ENCODE measurements around the gene DGKH.
"Not testable (repeated sequence)": the region's sequence is repeated elsewhere in the genome, so short reads cannot be mapped to it uniquely, and the experiment has no call there.

DGKH gene

GRCh38 chr13:42070599-42070998 lies 22.2 kb downstream of the DGKH start:
- not testable (repeated sequence) for DNase-seq (ENCODE audit: low read depth)

DNA sequence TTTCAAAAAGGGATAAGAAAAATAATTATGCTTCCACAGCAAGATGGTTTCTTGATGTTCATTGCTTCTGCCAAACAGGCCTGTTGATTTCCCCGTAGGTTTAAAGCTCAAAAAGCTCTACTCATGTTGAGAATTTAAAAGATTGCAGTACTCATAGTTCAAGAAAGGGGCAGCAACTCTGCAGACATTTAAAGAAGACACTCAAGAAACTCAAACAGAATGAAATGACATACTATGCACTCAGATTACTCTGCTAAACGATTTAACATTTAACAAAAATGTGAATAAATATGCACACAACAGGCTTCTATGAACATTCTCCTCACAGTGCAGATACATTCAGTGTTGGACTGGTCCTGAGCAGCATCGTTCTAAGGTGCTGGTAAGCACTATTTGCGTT lies 22.7 kb downstream of the DGKH start:
- DNase-seq (ENCODE audit: low read depth) = not testable (repeated sequence)

DNA sequence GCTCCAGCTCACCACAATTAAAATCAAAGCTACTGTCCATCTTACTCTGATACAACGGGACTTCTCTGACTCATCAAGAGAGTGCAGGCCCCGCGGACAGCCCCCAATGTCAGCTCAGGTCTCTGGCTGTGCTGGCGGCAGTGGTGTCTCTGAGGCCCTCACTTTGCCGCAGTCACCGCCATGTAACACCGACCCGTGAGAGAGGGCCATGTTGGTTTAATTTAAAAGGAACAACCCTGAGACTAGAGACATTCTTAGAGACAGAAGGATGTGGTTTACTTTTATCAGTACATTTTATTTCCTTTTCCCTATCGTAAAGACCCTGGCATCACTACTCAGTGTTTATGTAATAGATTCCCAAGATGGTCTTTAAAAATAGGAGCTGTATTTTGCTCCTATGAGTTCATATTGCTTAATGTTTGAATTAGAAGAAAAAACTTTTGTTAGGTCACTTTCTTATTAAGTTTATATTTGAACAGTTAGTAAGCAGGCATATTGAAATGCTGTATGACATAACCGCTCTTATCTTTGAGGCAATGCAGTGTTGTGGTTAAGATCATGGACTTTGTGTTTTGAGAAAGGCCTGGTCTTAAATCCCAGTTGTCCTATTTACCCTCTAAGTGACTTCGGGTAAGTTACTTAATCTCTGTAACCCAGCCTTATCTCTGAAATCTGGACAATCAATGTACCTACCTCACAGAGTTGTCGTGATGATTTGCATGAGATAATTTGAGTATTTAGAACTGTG lies 23.4 kb downstream of the DGKH start:
- no peak for DNase-seq (ENCODE audit: low read depth)

- no peak for DNase-seq (ENCODE audit: low read depth)
These were observed 25.2 kb downstream of the DGKH start for GRCh38 chr13:42073683-42074082.

DNA sequence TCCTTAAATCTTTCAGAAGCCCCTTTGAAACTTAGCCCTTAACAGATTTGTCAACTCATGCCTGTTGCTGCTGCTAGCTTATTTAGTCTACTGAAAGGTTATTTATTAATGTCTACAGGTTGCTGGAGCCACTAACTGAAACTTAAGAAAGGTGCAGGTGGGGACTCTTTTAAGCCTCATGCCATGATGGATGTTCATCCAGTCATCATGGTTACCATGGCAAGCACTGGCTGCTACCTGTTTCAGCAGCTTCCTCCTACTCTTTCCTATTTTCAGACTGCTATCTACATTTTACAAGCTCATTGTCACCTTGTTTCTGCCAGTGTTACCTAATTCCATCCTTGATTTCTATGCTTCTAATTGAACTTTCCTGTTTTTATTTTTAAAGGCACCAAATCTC lies 27.1 kb downstream of the DGKH start:
- no peak for DNase-seq (ENCODE audit: low read depth)

GRCh38 chr13:42076309-42076713 lies 27.9 kb downstream of the DGKH start:
- no peak for DNase-seq (ENCODE audit: low read depth)

DNA sequence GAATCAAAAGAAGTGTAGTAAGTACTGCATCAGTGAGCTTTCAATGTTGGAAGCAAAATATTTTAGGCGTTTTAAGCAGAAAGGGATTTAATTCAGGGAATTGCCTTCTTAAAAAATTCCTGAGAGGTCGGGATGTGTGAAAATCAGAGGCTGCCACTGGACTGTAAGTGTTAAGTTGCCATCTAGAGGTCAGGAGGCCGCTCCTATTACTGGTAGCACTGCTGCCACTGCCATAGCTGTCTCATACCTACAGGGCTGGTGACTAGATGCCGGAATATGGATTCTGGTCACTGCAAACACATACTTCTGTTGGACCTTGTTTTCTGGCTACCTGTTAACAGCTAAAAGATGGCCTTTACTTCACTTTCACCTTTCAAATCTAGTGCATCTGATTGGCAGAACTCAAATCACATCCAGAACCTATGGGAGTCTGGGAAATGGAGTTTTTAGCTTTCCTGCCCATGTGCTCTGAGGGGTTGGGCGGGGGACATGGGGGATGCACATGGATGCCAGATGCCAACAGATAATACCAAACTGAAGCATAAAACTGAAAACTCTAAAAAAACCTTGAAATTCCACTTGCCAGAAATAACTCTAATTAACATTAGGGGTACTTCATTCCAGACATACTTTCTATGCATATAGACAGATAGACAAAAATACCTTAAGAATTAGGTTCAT lies 29.8 kb downstream of the DGKH start:
- DNase-seq (ENCODE audit: low read depth) = no peak

DNA sequence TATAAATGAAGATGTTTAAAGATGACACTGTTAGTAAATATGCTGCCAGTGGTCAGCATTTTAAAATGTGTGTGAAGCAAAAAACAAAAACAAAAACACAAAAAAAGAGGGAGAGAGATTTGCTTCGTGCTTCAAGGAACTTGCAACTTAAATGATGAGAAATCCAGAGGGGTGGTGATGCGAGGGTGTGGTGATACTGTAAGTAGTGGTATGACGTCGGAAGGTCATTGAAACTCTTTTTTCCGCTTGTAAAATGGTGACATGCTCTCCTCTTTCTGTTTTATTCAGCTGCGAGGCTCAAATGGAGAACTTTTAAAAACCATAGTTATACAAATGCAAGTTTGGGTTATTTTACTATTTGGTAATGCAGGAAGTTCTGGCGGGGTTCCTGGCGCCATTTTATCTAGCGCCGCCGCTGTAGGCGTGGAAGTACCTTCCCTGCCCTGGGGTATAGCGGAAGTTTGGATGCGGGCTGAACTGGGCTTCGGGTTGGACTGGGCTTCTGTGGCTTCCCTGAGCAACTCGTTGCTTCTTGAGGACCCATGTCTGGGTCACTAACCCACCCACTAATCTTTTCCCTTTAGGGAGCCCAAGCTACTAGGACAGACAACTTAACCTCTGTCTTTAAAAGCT lies 34.8 kb downstream of the DGKH start:
- no peak for DNase-seq (ENCODE audit: low read depth)

DNA sequence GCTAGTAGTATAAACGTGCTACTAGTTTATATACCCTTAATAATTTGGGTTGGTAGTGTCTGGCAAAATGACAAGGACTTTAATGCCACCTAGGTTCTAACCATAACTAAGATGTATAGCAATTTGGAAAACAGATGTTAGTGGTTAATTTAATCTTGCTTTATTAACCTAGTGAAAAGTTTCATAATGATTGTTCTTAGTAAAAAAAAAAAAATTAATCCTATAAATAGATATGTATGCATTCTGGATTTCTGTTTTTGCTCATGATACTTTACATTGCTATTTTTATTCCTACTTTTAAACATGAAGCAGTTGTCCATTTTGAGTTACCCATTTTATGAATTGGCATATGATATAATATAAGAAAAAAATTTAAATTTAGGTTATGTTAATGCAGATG lies 36.3 kb downstream of the DGKH start:
- DNase-seq (ENCODE audit: low read depth) = no peak

GRCh38 chr13:42086582-42086981 lies 38.1 kb downstream of the DGKH start:
- no peak for DNase-seq (ENCODE audit: low read depth)

DNA sequence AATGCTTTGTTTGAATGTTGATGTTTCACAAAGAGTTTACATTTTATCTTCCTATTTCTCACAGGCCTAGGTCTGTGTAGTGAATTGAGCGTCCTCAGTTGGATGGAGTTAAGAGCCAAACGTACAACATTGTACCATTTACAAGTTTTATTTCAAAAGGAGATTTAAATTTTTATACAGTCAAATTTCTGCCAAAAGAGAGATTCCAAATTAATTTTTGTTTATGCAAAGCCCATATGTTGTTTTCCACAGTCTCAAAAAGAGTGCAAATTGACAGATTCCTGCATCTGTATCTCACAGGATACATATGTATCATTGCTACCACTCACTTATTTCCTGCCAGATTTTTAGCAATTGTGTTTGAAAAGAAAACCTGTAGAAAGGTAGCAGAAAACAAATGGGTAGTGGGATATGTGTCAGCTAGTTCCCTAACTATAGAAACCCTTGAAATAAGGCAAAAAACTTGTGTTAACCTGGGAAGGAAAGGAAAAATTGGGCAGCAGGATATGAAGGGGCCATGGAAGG lies 46.1 kb downstream of the DGKH start:
- DNase-seq (ENCODE audit: low read depth) = no peak

GRCh38 chr13:42096222-42096621 lies 47.8 kb downstream of the DGKH start:
- not testable (repeated sequence) for DNase-seq (ENCODE audit: low read depth)

DNA sequence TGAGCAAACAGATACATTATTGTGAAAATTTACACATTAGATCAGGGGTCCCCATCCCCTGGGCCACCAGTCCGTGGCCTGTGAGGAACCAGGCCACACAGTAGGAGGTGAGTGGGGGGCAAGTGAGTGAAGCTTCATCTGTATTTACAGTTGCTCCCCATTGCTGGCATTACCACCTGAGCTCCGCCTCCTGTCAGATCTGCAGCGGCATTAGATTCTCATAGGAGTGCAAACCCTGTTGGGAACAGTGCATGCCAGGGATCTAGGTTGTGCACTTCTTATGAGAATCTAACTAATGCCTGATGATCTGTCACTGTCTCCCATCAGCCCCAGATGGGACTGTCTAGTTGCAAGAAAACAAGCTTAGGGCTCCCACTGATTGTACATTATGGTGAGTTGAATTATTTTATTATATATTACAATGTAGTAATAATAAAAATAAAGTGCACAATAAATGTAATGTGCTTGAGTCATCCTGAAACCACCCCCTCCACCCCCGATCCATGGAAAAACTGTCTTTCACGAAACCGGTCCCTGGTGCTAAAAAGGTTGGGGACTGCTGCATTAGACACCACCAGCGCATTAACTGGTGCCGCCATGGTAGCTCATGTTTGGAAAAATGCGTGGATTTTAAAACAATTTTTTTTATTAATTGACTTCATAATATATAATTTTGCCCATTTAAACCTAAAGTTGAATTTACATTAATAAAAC lies 51.7 kb downstream of the DGKH start:
- DNase-seq (ENCODE audit: low read depth) = no peak

- no peak for DNase-seq (ENCODE audit: low read depth)
These were observed 52.5 kb downstream of the DGKH start for GRCh38 chr13:42100960-42101359.

GRCh38 chr13:42101821-42102585 lies 53.6 kb downstream of the DGKH start:
- no peak for DNase-seq (ENCODE audit: low read depth)

- no peak for DNase-seq (ENCODE audit: low read depth)
These were observed 54.8 kb downstream of the DGKH start for GRCh38 chr13:42102961-42103865.

- no peak for DNase-seq (ENCODE audit: low read depth)
These were observed 58.5 kb downstream of the DGKH start for GRCh38 chr13:42106998-42107397.

- no peak for DNase-seq (ENCODE audit: low read depth)
These were observed 59.0 kb downstream of the DGKH start for GRCh38 chr13:42107421-42107820.

- DNase-seq (ENCODE audit: low read depth) = no peak
These were observed 59.8 kb downstream of the DGKH start for GRCh38 chr13:42108217-42108616.

GRCh38 chr13:42109957-42110356 lies 61.5 kb downstream of the DGKH start:
- DNase-seq (ENCODE audit: low read depth) = no peak
